Pulmonary artery endothelial cell (primary cell): Measurements from ENCODE around the gene GADD45G. TPM values are rescaled to one million over a fixed set of nuclear protein-coding genes. Genes with fewer than 3 reads are reported as not detected.

Experiments
- DNase-seq: peaks from one replicate; pipeline ENCODE4 v3.0.0-alpha.2; 2011; ENCODE audit warnings: low read depth, low spot score
- total RNA-seq: library from RNA; depleted of rRNA; stranded (reverse); fragments of >200 nt; gene quantifications from 2 replicates; pipeline ENCODE4 v1.2.3, GENCODE V29; 2014

Gene GADD45G
- total RNA-seq, 1 donor from 2014 or later, result 0.33 TPM

- no peak for DNase-seq
These were observed 43.6 kb downstream of the GADD45G start for GRCh38 chr9:89648247-89649000.

- no peak for DNase-seq
These were observed 44.4 kb downstream of the GADD45G start for GRCh38 chr9:89649039-89649691.

- DNase-seq, result no peak
These were observed 49.3 kb downstream of the GADD45G start for GRCh38 chr9:89654025-89654662.

- DNase-seq, result no peak
These were observed 50.5 kb downstream of the GADD45G start for GRCh38 chr9:89655056-89655989.

Other genes starting within 250 kb of the GADD45G start
- gene SEMA4D, start 106.9 kb upstream of the GADD45G start, total RNA-seq, result 2.8 and 4.3 TPM in 2 replicates